Calu3 (cell line): ENCODE results near the gene CDK14. TPM values are rescaled to one million over a fixed set of nuclear protein-coding genes. Genes with fewer than 3 reads are reported as not detected.

ENCODE experiments used
- BruUV-seq: library from RNA; stranded (reverse); fragments of 400-500 nt; replicated peaks from 2 replicates; lab custom pipeline; 2021; lab: Mats Ljungman, UMichigan
- CTCF ChIA-PET: fragments of 300-600 bp; sonication (Branson Sonifier 250); formaldehyde crosslinking; loops from one replicate; lab custom pipeline; 2022; ENCODE audit warnings: antibody characterized with exemption; lab: Charles Lee
- DNase-seq: peaks from one replicate; pipeline ENCODE4 v3.0.0; 2022
- H3K27ac Mint-ChIP-seq: one replicate; pipeline ENCODE4 v1.8.0; 2022; ENCODE audit warnings: mixed read lengths; ENCODE audit not compliant: unreplicated experiment
- H3K27me3 Mint-ChIP-seq: one replicate; pipeline ENCODE4 v1.8.0; 2022; ENCODE audit warnings: mixed read lengths; ENCODE audit not compliant: unreplicated experiment
- H3K36me3 Mint-ChIP-seq: one replicate; pipeline ENCODE4 v1.8.0; 2022; ENCODE audit warnings: mild to moderate bottlenecking, moderate library complexity, mixed read lengths; ENCODE audit not compliant: insufficient read depth, unreplicated experiment
- H3K4me1 Mint-ChIP-seq: one replicate; pipeline ENCODE4 v1.8.0; 2022; ENCODE audit warnings: mild to moderate bottlenecking, low read depth, mixed read lengths; ENCODE audit not compliant: unreplicated experiment
- H3K4me3 Mint-ChIP-seq: one replicate; pipeline ENCODE4 v1.8.0; 2022; ENCODE audit warnings: mild to moderate bottlenecking, low read depth, moderate library complexity, mixed read lengths; ENCODE audit not compliant: unreplicated experiment
- H3K9me3 Mint-ChIP-seq: one replicate; pipeline ENCODE4 v1.8.0; 2022; ENCODE audit warnings: low read depth, mixed read lengths; ENCODE audit not compliant: unreplicated experiment
- intact Hi-C: fragments of 100-400 bp; cut with micrococcal nuclease; formaldehyde crosslinking; loops from one replicate; pipeline ENCODE4 v1.10.0; 2022; ENCODE audit not compliant: unreplicated experiment
- total RNA-seq: library from RNA; stranded (reverse); gene quantifications from 2 replicates; pipeline ENCODE4 v1.2.3, GENCODE V29; 2022
- TF ChIP-seq, protein P1 (sequence below): fragments of 200-600 bp; IDR thresholded peaks from one replicate; pipeline ENCODE4 v1.8.0; 2022; ENCODE audit warnings: antibody characterized with exemption; ENCODE audit not compliant: unreplicated experiment

CDK14 gene
- total RNA-seq, 1 experiment from 2014 or later, result 29.4 TPM

DNA sequence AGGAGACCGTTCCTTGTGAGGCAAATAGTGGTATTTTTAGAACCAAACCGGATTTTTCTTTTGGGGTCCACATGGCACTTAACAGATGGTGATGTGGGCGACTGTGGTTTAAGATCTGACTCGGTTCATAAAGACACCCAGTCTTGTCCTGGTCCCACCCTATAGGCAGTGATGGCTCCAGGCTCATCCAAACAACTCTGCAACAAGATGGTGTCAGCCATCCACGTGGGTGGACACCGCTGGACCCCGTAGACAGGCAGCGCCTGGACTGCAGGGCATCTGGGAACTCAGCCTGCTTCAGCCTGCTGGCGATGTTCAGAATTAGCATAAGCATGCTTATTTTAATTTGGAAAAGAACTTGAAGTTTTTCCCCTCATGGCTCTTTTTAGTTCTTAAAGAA is 409.7 kb downstream of the CDK14 start:
- DNase-seq, result no peak
- no peaks in the 10 kb centered on the region for H3K36me3 Mint-ChIP-seq
- no TSS peak for BruUV-seq
- H3K9me3 Mint-ChIP-seq, result no peaks in the 10 kb centered on the region
- H3K27me3 Mint-ChIP-seq, result no peaks in the 10 kb centered on the region
- H3K4me1 Mint-ChIP-seq, result no peaks in the 10 kb centered on the region
- TF ChIP-seq, protein P1, sequence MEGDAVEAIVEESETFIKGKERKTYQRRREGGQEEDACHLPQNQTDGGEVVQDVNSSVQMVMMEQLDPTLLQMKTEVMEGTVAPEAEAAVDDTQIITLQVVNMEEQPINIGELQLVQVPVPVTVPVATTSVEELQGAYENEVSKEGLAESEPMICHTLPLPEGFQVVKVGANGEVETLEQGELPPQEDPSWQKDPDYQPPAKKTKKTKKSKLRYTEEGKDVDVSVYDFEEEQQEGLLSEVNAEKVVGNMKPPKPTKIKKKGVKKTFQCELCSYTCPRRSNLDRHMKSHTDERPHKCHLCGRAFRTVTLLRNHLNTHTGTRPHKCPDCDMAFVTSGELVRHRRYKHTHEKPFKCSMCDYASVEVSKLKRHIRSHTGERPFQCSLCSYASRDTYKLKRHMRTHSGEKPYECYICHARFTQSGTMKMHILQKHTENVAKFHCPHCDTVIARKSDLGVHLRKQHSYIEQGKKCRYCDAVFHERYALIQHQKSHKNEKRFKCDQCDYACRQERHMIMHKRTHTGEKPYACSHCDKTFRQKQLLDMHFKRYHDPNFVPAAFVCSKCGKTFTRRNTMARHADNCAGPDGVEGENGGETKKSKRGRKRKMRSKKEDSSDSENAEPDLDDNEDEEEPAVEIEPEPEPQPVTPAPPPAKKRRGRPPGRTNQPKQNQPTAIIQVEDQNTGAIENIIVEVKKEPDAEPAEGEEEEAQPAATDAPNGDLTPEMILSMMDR, result no peak
- no peak overlapping the region for H3K27ac Mint-ChIP-seq
- no peak overlapping the region for H3K4me3 Mint-ChIP-seq
- CTCF ChIA-PET, result no interaction called here
- intact Hi-C loops, result no loop called here

DNA sequence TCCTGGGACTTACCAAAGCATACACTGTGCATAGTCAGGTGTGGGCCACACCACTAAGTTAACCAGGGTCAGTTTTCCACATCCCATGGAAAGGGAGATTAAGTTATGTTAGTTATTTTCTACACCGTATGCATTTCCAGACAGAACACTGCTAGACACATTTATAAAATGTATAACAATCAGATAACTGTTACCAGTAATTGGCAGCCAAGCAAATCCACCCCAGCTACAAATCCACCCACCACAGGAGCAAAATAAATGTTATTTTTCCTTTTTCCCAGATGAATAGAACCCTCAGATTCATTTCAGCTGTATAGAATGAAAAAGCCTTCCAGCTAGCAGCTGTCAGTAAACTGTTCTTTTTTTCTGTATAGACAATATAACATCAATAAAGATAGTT is 411.2 kb downstream of the CDK14 start:
- intact Hi-C loops, result no loop called here
- no peaks in the 10 kb centered on the region for H3K36me3 Mint-ChIP-seq
- H3K4me3 Mint-ChIP-seq, result no peak overlapping the region
- no peaks in the 10 kb centered on the region for H3K27me3 Mint-ChIP-seq
- DNase-seq, result no peak
- H3K9me3 Mint-ChIP-seq, result no peaks in the 10 kb centered on the region
- no peaks in the 10 kb centered on the region for H3K4me1 Mint-ChIP-seq
- TF ChIP-seq, protein P1, result no peak
- no TSS peak for BruUV-seq
- H3K27ac Mint-ChIP-seq, result no peak overlapping the region
- CTCF ChIA-PET, result no interaction called here

DNA sequence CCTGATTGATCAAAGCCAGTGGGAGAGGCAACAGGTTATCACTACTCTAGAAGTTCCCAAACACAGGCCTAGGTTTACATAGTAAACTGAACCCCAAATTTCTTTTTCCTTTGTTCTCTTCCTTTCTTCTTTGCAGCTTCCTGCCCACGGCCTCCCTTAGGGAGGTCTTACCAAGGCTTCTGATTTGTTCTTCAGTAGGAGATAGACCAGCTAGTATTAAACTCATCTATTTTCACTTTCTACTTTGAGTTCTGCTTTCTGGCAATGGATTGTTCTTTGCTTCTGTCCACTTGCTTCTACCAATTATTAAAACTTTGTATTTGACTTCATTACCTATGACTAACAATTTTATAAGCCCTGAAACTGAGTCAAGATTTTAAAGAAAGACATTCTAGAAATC is 417.0 kb downstream of the CDK14 start:
- no peak for DNase-seq
- no peaks in the 10 kb centered on the region for H3K36me3 Mint-ChIP-seq
- intact Hi-C loops, result no loop called here
- H3K4me1 Mint-ChIP-seq, result no peaks in the 10 kb centered on the region
- BruUV-seq, result no TSS peak
- TF ChIP-seq, protein P1, result no peak
- no peaks in the 10 kb centered on the region for H3K9me3 Mint-ChIP-seq
- H3K27ac Mint-ChIP-seq, result no peak overlapping the region
- CTCF ChIA-PET, result no interaction called here
- no peaks in the 10 kb centered on the region for H3K27me3 Mint-ChIP-seq
- no peak overlapping the region for H3K4me3 Mint-ChIP-seq

DNA sequence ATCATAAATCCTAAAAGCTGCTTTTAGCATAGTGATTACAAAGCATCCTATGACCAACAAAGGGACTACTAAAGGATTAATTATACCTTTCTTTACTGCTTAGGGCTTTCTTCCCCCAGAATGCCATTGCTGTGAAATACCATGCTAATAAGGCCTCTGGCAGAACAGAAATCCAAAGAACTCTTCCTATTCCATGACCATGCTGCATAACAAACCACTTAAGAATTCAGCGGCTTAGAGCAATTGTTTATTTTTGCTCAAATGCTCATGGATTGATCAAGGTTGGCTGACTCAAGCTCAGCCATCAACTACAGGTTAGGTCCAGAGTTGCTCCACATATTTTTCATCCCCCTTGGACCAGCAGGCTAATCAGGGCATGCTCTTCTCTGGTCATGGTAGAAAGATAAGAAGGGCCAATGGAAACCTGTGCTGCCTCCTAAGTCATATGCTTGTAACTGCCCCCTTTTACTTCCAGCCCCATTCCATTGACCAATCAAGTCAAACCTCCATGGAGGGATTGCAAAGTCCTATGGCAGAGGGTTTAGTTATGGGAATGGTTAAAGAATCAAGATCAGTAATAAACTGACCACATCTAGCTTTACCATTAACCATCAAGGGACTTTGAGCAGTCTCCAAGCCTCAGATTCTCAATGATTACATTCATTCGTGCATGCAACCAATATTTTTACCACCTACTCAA is 423.7 kb downstream of the CDK14 start:
- Mint-ChIP-seq H3K4me3 (no peak overlapping the region), H3K36me3 (no peaks in the 10 kb centered on the region), H3K27me3 (no peaks in the 10 kb centered on the region), H3K4me1 (no peaks in the 10 kb centered on the region), H3K9me3 (no peaks in the 10 kb centered on the region), H3K27ac (no peak overlapping the region)
- TF ChIP-seq, protein P1, result no peak
- DNase-seq, result no peak
- CTCF ChIA-PET, result no interaction called here
- intact Hi-C loops, result no loop called here
- no TSS peak for BruUV-seq
